HG03565 (cell line): Measurements from ENCODE around the gene TMEM256.

Experiments
- ATAC-seq: cut with Tn5 transposase; IDR thresholded peaks from one replicate; pipeline ENCODE4 v1.9.1; 2021; ENCODE audit warnings: mild to moderate bottlenecking, moderate library complexity; ENCODE audit not compliant: unreplicated experiment

Gene TMEM256

DNA sequence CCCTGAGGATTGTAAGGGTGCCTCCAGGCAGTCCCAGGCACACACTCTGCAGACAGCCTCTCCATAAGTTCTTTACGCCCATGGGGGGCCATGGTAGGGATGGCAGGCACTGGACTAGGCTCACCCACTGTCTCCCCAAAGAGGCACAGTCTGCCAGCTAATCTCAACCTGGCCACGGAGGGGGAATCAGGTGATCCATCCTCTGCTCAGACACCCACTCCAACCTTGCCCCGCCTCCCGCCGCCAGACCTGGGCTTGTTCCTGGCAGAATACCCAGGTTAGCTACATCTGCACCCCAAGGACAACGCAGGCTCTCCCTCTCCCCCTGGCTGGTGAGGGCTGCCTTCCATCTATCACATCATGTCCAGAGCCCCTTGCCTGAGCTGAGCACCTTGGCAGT is 5.0 kb upstream of the TMEM256 start:
- no peak for ATAC-seq

- ATAC-seq = no peak
Measured at GRCh38 chr17:7408252-7408727, 4.4 kb upstream of the TMEM256 start.

DNA sequence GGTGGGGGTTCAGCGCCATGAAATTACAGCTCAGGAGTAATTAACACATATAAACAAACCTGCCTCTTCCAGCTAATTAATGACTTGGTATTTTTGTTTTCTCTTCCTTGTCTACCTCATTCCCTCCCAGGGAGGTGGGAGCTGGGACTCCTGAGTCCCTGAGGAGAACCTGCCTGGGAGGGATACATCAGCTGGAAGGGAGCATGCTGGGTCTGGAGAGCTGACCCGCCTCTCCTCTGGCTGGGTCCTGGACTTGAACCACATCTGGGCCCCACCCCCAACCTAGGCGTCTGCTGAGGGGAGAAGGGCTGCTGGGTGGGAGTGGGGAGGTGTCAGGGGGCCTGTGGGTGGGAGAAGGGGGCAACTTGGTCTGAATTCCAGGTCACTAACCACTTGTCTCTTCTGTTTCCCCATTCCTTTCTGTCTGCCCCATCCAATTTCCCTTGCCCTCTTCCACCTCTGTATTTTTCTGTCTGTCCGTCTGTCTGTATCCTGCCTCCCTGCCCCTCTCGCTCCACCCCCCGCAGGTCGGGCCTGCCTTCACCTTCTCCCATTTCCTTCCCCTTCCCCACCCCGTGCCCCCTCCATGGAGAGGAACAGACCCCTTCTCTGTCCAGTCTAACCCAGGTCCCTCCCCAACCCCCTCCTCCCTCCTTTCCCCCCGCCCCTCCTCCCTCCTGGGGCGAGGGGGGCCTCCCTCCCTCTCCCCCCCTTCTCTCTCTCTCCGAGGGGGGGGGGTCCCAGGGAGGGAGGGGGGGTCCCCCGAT is 3.8 kb upstream of the TMEM256 start, which contains the start of gene NLGN2:
TSS of gene NLGN2 (plus strand) at position 361 of the 767 bp plus-strand sequence. CDS start 411 bp downstream, outside the sequence.
- ATAC-seq = no peak

DNA sequence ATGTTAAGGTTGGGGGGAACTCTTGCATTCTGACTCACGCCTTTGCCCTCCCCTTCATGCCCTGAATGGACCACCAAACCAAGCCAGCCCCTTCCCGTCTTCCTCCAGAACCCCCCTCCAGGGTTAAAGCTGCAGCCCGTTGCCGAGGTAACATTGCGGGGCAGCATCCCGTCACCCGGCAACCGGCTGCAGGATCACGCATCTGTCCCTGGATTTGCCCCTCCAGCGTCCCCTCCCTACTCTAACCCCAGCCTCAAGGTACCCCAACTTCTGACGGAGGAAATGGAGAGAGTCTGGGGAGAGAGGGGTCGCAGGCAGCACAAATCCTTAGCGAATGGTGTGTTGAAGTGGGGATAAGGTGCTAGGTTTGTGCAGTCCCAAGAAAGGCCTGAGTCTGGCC is 3.2 kb upstream of the TMEM256 start:
- no peak for ATAC-seq

GRCh38 chr17:7406235-7406825 is 2.4 kb upstream of the TMEM256 start:
- ATAC-seq = no peak

DNA sequence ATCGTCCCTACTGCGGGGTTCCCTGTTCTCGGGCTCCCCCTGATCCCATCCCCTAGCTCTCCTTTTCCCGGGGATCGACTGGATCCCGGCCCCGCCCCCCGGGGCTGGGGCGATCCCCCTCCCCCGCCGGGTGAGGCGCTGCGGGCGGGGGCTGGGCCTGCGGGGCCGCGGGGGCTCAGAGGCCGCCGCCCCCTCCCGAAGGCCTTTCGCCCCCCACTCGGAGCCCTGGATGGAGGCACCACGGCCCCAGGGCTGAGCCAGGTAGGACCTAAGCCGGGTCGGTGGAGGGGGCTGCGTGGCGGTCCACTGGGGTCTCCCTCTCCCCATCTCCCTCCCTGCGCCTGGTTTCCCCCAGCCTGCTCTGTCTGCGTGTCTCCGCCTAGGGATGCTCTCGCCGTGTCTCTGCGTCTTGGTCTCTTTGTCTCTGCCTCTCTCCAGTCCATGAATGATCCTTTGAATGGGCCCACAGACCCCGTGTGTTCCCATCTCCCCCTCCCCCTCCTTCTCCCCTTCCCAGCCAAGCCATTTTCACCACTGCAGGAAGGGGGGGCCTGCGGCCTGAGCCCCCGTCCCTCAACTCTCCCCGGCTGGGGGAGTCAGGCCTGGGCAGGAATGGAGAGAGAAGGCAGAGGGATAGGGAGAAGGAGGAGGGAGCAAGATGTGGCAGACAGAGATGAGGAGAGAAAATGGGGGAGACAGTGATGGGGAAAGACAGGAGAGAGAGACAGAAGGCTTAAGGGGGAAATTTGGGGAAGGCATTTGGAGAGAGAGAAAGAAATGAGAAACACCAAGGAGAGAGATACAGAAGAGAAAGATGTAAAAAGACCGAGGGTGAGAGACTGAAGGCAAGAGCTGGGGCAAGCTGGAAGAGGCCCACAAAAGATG is 1.7 kb upstream of the TMEM256 start:
- no peak for ATAC-seq

- ATAC-seq = no peak
Measured at GRCh38 chr17:7404737-7405349, 946 bp upstream of the TMEM256 start.

DNA sequence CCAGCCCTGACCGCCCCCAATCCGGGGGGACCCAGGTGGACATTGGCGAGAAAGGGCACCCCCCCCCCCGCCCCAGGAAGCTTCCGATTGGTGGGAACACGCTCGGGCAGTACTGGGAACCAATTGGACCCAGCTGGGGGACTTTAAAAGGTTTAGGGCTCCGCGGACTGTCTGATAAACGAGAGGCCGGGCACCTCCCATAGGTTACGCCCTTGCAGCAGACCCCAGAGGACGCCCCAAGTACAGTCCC is 245 bp downstream of the TMEM256 start:
- no peak for ATAC-seq

DNA sequence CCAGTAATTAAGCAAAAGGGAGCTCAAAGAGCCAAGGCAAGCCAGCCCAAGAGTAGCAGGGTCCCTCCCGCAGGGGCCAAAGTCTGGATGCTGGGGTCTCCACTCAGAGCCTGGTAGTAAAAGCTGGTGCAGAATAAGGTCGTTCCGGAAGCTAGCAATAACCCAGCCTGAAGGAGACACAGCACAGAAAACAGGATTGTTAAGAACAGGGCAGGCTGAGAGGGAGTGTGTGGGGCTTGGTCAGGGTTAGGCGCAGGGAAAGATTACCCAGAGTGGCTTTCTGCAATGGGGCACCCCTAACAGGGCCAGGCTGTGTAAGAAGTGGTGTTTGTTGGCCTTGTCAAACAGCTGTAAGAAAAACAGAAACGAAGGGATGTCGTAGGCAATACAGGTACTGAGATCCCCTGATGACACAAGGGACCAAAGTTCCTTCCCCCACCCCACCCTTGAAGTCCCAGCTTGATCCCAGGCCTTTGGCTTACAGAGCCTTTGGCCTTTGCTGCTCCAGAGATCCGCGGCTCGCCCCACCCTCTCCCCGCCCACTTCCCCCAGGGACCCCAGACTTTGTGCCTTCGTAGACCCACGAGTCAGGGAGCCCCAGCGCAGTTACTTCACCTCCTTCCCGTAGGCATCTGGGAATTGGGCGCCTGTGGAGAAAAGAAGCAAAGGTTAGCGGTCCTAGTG is 712 bp downstream of the TMEM256 start:
- no peak for ATAC-seq

DNA sequence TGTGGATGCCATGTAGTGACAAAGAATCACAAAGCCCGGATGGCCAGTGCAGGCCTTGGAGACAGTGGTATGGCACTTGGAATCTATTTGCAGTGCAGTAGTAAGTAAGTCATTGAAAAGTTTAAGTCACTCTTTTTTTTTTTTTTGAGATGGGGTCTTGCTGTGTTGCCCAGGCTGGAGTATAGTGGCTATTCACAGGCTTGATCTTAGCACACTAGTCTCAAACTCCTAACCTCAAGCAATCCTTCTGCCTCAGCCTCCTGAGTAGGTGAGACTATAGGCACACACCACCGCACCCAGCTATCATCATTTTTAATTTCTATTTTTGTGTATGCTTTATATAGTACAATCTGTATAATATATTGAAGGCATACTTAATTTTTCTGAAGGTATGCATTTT is 5.3 kb downstream of the TMEM256 start:
- ATAC-seq = no peak

GRCh38 chr17:7396147-7396546 is 7.8 kb downstream of the TMEM256 start:
- no peak for ATAC-seq

GRCh38 chr17:7394452-7395191 is 9.3 kb downstream of the TMEM256 start, which contains the start of gene PLSCR3:
Gene PLSCR3, minus strand, starts transcription at chr17:7394525. Its CDS starts 415 bp downstream, at chr17:7394110.
- ATAC-seq = peak; percentile 54

- peak; percentile 16 for ATAC-seq
Measured at GRCh38 chr17:7393613-7394451, 10.1 kb downstream of the TMEM256 start.

- no peak for ATAC-seq
Measured at GRCh38 chr17:7392696-7393612, 10.9 kb downstream of the TMEM256 start.

- ATAC-seq = no peak
Measured at GRCh38 chr17:7391307-7391706, 12.6 kb downstream of the TMEM256 start.

- ATAC-seq = no peak
Measured at GRCh38 chr17:7389924-7390910, 13.7 kb downstream of the TMEM256 start.

DNA sequence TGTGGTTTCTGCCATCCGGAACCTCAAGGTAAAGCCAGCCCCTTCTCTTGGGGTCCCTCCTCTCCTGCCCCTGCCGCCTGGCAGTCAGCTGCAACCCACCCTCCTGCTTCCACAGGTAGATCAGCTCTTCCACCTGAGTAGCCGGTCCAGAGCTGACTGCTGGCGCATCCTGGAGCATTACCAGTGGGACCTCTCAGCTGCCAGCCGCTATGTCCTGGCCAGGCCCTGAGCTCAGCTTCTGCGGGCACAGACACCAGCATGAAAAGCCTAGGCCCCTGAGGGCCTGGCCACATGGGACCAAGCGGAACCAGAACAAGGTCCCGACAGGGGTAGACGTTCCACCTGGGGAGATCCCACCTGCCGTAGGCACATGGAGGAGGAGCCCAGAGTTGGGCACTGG is 15.0 kb downstream of the TMEM256 start:
- ATAC-seq = no peak
